Endothelial cell (in vitro differentiated cells): Measurements from ENCODE around the gene MYZAP. TPM values are rescaled to one million over a fixed set of nuclear protein-coding genes. Genes with fewer than 3 reads are reported as not detected.

ENCODE experiments used
- DNase-seq: peaks from one replicate; pipeline ENCODE4 v3.0.0; 2021; ENCODE audit warnings: low spot score
- H3K27ac Mint-ChIP-seq: one replicate; pipeline ENCODE4 v1.8.0; 2021; ENCODE audit warnings: mixed read lengths, inconsistent platforms; ENCODE audit not compliant: unreplicated experiment
- H3K27me3 Mint-ChIP-seq: one replicate; pipeline ENCODE4 v1.8.0; 2021; ENCODE audit warnings: mild to moderate bottlenecking, moderate library complexity, mixed read lengths, inconsistent platforms; ENCODE audit not compliant: unreplicated experiment
- H3K36me3 Mint-ChIP-seq: one replicate; pipeline ENCODE4 v1.8.0; 2021; ENCODE audit warnings: mild to moderate bottlenecking, low read depth, mixed read lengths, inconsistent platforms; ENCODE audit not compliant: unreplicated experiment
- H3K4me1 Mint-ChIP-seq: one replicate; pipeline ENCODE4 v1.8.0; 2021; ENCODE audit warnings: mild to moderate bottlenecking, mixed read lengths, inconsistent platforms; ENCODE audit not compliant: unreplicated experiment
- H3K4me3 Mint-ChIP-seq: one replicate; pipeline ENCODE4 v1.8.0; 2021; ENCODE audit warnings: mild to moderate bottlenecking, mixed read lengths, inconsistent platforms; ENCODE audit not compliant: unreplicated experiment
- H3K9me3 Mint-ChIP-seq: one replicate; pipeline ENCODE4 v1.8.0; 2021; ENCODE audit warnings: mixed read lengths, inconsistent platforms; ENCODE audit not compliant: unreplicated experiment
- CTCF ChIP-seq: fragments of 200-600 bp; sonication (generic); IDR thresholded peaks from one replicate; pipeline ENCODE4 v1.5.0; 2021; ENCODE audit warnings: antibody characterized with exemption; ENCODE audit not compliant: unreplicated experiment
- total RNA-seq: library from RNA; stranded (reverse); fragmentation: NEBNext Ultra II Directional; extraction: Animal tissue kit (Norgen Biotek cat#: 25700); gene quantifications from one replicate; pipeline ENCODE4 v1.2.1, GENCODE V29; 2021; ENCODE audit not compliant: unreplicated experiment

The MYZAP gene
- total RNA-seq, 1 donor from 2014 or later = 55.3 TPM

DNA sequence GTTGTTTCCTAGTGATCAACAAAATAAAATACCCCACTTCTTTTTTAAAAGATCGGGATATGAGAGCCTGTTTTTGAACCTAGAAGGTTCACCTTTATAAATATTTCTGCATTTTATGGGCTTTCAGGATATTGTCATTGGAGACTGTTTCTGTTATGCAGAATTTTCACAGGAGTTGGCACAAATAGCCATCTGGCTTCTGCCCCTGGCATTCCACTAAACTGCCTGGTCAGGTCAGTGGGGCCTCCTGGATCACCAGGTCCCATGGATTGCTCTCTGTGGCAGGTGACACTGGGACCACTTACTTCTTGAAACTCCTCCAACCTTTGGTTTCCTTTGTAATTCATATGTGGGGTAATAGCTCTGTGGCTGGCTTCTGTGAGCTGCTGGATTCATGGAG, 89.3 kb downstream of the MYZAP start:
- peaks cover 3% of the 10 kb centered on the region for H3K27me3 Mint-ChIP-seq
- peaks cover 18% of the 10 kb centered on the region for H3K36me3 Mint-ChIP-seq
- no peaks in the 10 kb centered on the region for H3K9me3 Mint-ChIP-seq
- H3K4me1 Mint-ChIP-seq = no peaks in the 10 kb centered on the region
- no peak for DNase-seq
- no peak for TF ChIP-seq CTCF
- H3K27ac Mint-ChIP-seq = no peak overlapping the region
- no peak overlapping the region for H3K4me3 Mint-ChIP-seq

- no peak overlapping the region for H3K4me3 Mint-ChIP-seq
- peaks cover 3% of the 10 kb centered on the region for H3K27me3 Mint-ChIP-seq
- no peak overlapping the region for H3K27ac Mint-ChIP-seq
- H3K9me3 Mint-ChIP-seq = no peaks in the 10 kb centered on the region
- TF ChIP-seq CTCF = no peak
- H3K4me1 Mint-ChIP-seq = no peaks in the 10 kb centered on the region
- peaks cover 18% of the 10 kb centered on the region for H3K36me3 Mint-ChIP-seq
- DNase-seq = no peak
Measured at GRCh38 chr15:57683481-57683880, 91.8 kb downstream of the MYZAP start.

DNA sequence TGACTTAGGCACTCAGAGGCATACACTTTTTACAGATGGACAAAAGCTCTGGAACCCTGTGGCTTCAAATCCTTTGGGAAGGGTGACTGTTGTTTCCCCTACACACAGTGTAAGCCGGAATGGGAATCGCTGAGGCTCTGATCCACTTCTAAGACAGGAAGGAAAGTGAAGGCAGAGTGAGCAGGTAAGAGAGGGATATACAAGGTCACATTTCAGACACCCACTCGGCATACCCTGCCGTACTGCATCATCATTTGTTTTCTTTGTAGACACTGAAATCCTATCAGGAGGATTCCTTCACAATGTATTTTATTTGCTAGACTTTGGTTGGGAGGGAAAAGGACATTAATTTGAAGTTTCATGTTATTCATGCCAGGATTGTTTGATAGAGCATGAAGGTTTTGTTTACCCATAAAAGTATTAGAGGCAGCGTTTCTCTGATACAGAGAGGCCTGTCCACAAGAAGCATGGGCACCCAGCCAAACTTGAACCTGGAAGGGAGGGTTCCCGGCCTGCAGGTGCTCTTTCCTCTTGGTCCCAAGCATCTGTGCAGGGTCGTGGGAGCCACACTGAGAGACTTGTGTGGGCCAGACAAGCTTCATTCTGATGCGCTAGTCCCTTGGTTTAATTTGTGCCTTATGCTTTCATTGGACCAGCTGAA, 92.9 kb downstream of the MYZAP start:
- Mint-ChIP-seq H3K9me3 (no peaks in the 10 kb centered on the region), H3K36me3 (peaks cover 13% of the 10 kb centered on the region), H3K4me1 (no peaks in the 10 kb centered on the region), H3K27me3 (peaks cover under 1% of the 10 kb centered on the region), H3K4me3 (peak overlapping the region; percentile 69), H3K27ac (peak overlapping the region; percentile 59)
- no peak for TF ChIP-seq CTCF
- no peak for DNase-seq

GRCh38 chr15:57685306-57686095, 93.8 kb downstream of the MYZAP start:
- TF ChIP-seq CTCF = no peak
- H3K9me3 Mint-ChIP-seq = no peaks in the 10 kb centered on the region
- H3K27me3 Mint-ChIP-seq = no peaks in the 10 kb centered on the region
- no peaks in the 10 kb centered on the region for H3K4me1 Mint-ChIP-seq
- H3K4me3 Mint-ChIP-seq = no peak overlapping the region
- no peak overlapping the region for H3K27ac Mint-ChIP-seq
- peaks cover 12% of the 10 kb centered on the region for H3K36me3 Mint-ChIP-seq
- DNase-seq = no peak

GRCh38 chr15:57686657-57687056, 95.0 kb downstream of the MYZAP start:
- H3K9me3 Mint-ChIP-seq = no peaks in the 10 kb centered on the region
- DNase-seq = no peak
- peaks cover 3% of the 10 kb centered on the region for H3K27me3 Mint-ChIP-seq
- H3K4me3 Mint-ChIP-seq = no peak overlapping the region
- H3K36me3 Mint-ChIP-seq = peaks cover 16% of the 10 kb centered on the region
- TF ChIP-seq CTCF = no peak
- no peak overlapping the region for H3K27ac Mint-ChIP-seq
- H3K4me1 Mint-ChIP-seq = no peaks in the 10 kb centered on the region
